HepG2 (cell line): ENCODE measurements around the gene ARFGEF2. TPM values are rescaled to one million over a fixed set of nuclear protein-coding genes. Genes with fewer than 3 reads are reported as not detected.

ENCODE experiments used
- ATAC-seq: fragments of 200-7000 bp; cut with Tn5 transposase; 3 replicates; pipeline ENCODE4 v1.9.1; 2020; ENCODE audit warnings: mild to moderate bottlenecking, moderate library complexity
- BruUV-seq: library from RNA; stranded (reverse); fragments of 400-500 nt; replicated peaks from 2 replicates; lab custom pipeline; 2021; lab: Mats Ljungman, UMichigan
- CTCF ChIA-PET: fragments of 300-600 bp; formaldehyde crosslinking; extraction: SDS; loops from one replicate; lab custom pipeline; 2021; ENCODE audit warnings: low total read pairs, inconsistent platforms, low intra/inter-chr PET ratio; lab: Yijun Ruan, JAX
- POLR2A ChIA-PET: fragments of 350-600 bp; sonication (Branson Sonifier 250); formaldehyde crosslinking; loops from one replicate; lab custom pipeline; 2020; ENCODE audit warnings: antibody characterized with exemption, inconsistent platforms; lab: Yijun Ruan, JAX
- DNase-seq: peaks from one replicate; pipeline ENCODE4 v3.0.0-alpha.2; 2015; ENCODE audit warnings: low spot score
- FAIRE-seq: peaks from 3 replicates; lab custom pipeline; 2011; peaks lifted over from hg19 to GRCh38; lab: Jason Lieb, UNC
- H2AFZ ChIP-seq: one replicate; pipeline ENCODE4 v1.6.1; 2011; ENCODE audit warnings: low read length, inconsistent platforms
- H3K27ac ChIP-seq: fragments of 300-600 bp; 3 replicates; pipeline ENCODE4 v1.8.0; 2011; ENCODE audit warnings: mixed run types, mild to moderate bottlenecking, mixed read lengths, low read length, inconsistent platforms; ENCODE audit not compliant: insufficient read depth; ENCODE audit errors: extremely low read length
- H3K27me3 ChIP-seq, 2 experiments: fragments of 200-600 bp in 1 of 2; 2 replicates in 1 of 2; 3 replicates in 1 of 2; pipeline versions ENCODE4 v1.6.0 to v1.8.0; 2011; ENCODE audit warnings: low read length in 2 of 2, mild to moderate bottlenecking in 2 of 2, moderate library complexity in 2 of 2, inconsistent platforms in 1 of 2; ENCODE audit not compliant: insufficient read depth in 2 of 2, control insufficient read depth in 1 of 2
- H3K36me3 ChIP-seq, 2 experiments: fragments of 200-600 bp in 1 of 2; replicated peaks in 1 of 2; 2 replicates in 1 of 2; 3 replicates in 1 of 2; pipeline versions ENCODE4 v1.5.1 to v1.8.0; 2011; ENCODE audit warnings: low read length in 2 of 2, inconsistent platforms in 1 of 2; ENCODE audit not compliant: insufficient read depth in 2 of 2, control insufficient read depth in 1 of 2
- H3K4me1 ChIP-seq: 2 replicates; pipeline ENCODE4 v1.5.1; 2012; ENCODE audit warnings: low read length, inconsistent platforms; ENCODE audit not compliant: insufficient read depth
- H3K4me2 ChIP-seq: 2 replicates; pipeline ENCODE4 v1.6.0; 2011; ENCODE audit warnings: low read depth, low read length, inconsistent platforms
- H3K4me3 ChIP-seq, 3 experiments: fragments of 200-600 bp in 1 of 3; sonication (generic), shearing (Covaris generic) in 1 of 3; replicated peaks in 1 of 3; 2 replicates each; pipeline ENCODE4 v1.5.1; 2011 to 2016; ENCODE audit warnings: low read length in 3 of 3, inconsistent platforms in 2 of 3, low read depth in 2 of 3, mild to moderate bottlenecking in 2 of 3, control low read depth in 1 of 3, mixed read lengths in 1 of 3; ENCODE audit not compliant: insufficient read depth in 1 of 3
- H3K79me2 ChIP-seq: one replicate; pipeline ENCODE4 v1.6.1; 2011; ENCODE audit warnings: low read length, inconsistent platforms; ENCODE audit not compliant: insufficient read depth
- H3K9ac ChIP-seq: 2 replicates; pipeline ENCODE4 v1.6.0; 2011; ENCODE audit warnings: mild to moderate bottlenecking, low read depth, low read length, inconsistent platforms; ENCODE audit not compliant: insufficient read depth
- H3K9me3 ChIP-seq: 2 replicates; pipeline ENCODE4 v1.5.1; 2012; ENCODE audit warnings: mild to moderate bottlenecking, low read length
- H4K20me1 ChIP-seq: 2 replicates; pipeline ENCODE4 v1.6.0; 2011; ENCODE audit warnings: inconsistent platforms, mild to moderate bottlenecking, low read length, moderate library complexity; ENCODE audit not compliant: insufficient read depth
- ARNTL ChIP-seq: sonication (generic); formaldehyde crosslinking; IDR thresholded peaks from 2 replicates; pipeline ENCODE4 v1.4.0; 2020; ENCODE audit warnings: mild to moderate bottlenecking, missing genetic modification reagents
- CBX1 ChIP-seq: IDR thresholded peaks from one replicate; pipeline ENCODE4 v1.6.1; 2016; ENCODE audit warnings: antibody characterized with exemption, low read depth
- HOXA3 ChIP-seq: sonication (generic); formaldehyde crosslinking; IDR thresholded peaks from 2 replicates; pipeline ENCODE4 v1.5.0; 2020; ENCODE audit warnings: missing genetic modification reagents
- MAF1 ChIP-seq: sonication (generic); formaldehyde crosslinking; IDR thresholded peaks from 2 replicates; pipeline ENCODE4 v1.5.0; 2020; ENCODE audit warnings: missing genetic modification reagents, borderline replicate concordance
- NFIC ChIP-seq: IDR thresholded peaks from 2 replicates; pipeline ENCODE4 v1.6.1; 2012; ENCODE audit warnings: mild to moderate bottlenecking, low read length, inconsistent platforms
- POGZ ChIP-seq: sonication (generic); formaldehyde crosslinking; IDR thresholded peaks from 2 replicates; pipeline ENCODE4 v1.4.0; 2020; ENCODE audit warnings: mild to moderate bottlenecking, missing genetic modification reagents
- RFXANK ChIP-seq: IDR thresholded peaks from 2 replicates; pipeline ENCODE4 v1.6.1; 2016
- SALL2 ChIP-seq: sonication (generic); formaldehyde crosslinking; IDR thresholded peaks from 2 replicates; pipeline ENCODE4 v1.8.1; 2023; ENCODE audit warnings: mild to moderate bottlenecking, missing genetic modification reagents, inconsistent platforms
- ZFX ChIP-seq: sonication (generic); formaldehyde crosslinking; IDR thresholded peaks from 2 replicates; pipeline ENCODE4 v1.4.0; 2020; ENCODE audit warnings: mild to moderate bottlenecking, low read depth, missing genetic modification reagents, moderate library complexity
- ZKSCAN8 ChIP-seq: IDR thresholded peaks from 2 replicates; pipeline ENCODE4 v1.6.1; 2016; ENCODE audit warnings: borderline replicate concordance, missing genetic modification reagents, missing compliant biosample characterization
- ZNF430 ChIP-seq: sonication (generic); formaldehyde crosslinking; IDR thresholded peaks from 2 replicates; pipeline ENCODE4 v1.9.0; 2021; ENCODE audit warnings: mild to moderate bottlenecking, missing genetic modification reagents
- ZNF432 ChIP-seq: sonication (generic); formaldehyde crosslinking; IDR thresholded peaks from 2 replicates; pipeline ENCODE4 v1.5.0; 2020; ENCODE audit warnings: missing genetic modification reagents, mild to moderate bottlenecking, borderline replicate concordance
- WGBS: methylation state at CpG from one replicate; pipeline ENCODE4 v1.1.6; 2017; ENCODE audit warnings: low lambda C conversion rate; 5-methylcytosine and 5-hydroxymethylcytosine counted together
- in situ Hi-C: cut with HindIII; loops from 2 replicates; pipeline ENCODE4 v1.10.0; 2017; ENCODE audit warnings: low pct_unique_long_range_greater_than_20kb; ENCODE audit not compliant: extremely low pct_ligation_motif_present
- intact Hi-C: fragments of 100-400 bp; cut with micrococcal nuclease; formaldehyde crosslinking; loops from one replicate; pipeline ENCODE4 v1.10.0; 2022; ENCODE audit not compliant: unreplicated experiment
- polyA plus RNA-seq, 8 experiments: library from polyadenylated mRNA; depleted of rRNA in 3 of 8; stranded (reverse) in 7 of 8; unstranded in 1 of 8; fragments of >200 nt; fragmentation: Illumina TruSeq in 4 of 8; extraction: Trizol in 4 of 8; gene quantifications; 2 replicates each; pipeline versions ENCODE4 v1.2.1 to v1.2.3, GENCODE V29; 2011 to 2016; ENCODE audit warnings: low read depth in 4 of 8, missing spikeins in 1 of 8, mixed read lengths in 1 of 8; ENCODE audit not compliant: insufficient read depth in 1 of 8
- total RNA-seq, 5 experiments: library from RNA; depleted of rRNA; stranded (reverse); fragments of >200 nt; fragmentation: Illumina TruSeq; extraction: Trizol; gene quantifications; 2 replicates each; pipeline ENCODE4 v1.2.3, GENCODE V29; 2016; ENCODE audit warnings: low read depth in 1 of 5
- TF ChIP-seq, protein P1 (sequence below): sonication (generic); formaldehyde crosslinking; IDR thresholded peaks from 2 replicates; pipeline ENCODE4 v1.8.0; 2022; ENCODE audit warnings: low read depth, missing genetic modification reagents

Gene ARFGEF2
- total and polyA plus RNA-seq, 2 of the 13 experiments (the other 11 are each of a cell fraction or from before 2014, with no cell fraction given): 44.0 to 60.8 TPM

DNA sequence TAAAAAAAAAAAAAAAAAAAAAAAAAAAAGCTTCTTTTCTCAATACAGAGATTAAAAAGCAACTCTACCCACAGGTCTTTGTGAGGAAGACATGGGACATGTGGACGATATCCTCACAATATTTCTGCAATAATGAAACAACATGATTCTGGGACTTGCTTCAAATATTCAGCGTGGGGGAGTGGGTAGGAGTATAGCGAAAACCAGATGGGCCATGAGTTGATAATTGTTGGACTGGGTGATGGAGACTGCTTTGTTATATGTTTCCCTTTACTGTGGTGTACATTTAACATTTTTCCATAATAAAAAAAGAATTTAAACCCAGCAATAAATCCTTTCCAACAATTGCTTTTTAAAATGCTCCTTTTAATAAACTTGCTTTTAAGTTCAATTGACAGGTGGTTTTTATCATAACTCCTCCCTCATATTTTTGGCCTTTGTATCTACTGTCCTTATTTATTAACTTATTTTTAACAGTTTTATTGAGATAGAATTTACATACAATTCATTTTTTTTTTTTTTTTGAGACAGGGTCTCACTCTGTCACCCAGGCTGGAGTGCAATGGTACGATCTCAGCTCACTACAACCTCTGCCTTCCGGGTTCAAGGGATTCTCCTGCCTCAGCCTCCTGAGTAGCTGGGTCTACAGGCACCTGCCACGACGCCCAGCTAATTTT is 40.4 kb upstream of the ARFGEF2 start:
- BruUV-seq: no TSS peak
- in situ Hi-C loops (no loop called here), intact Hi-C loops (no loop called here)
- TF ChIP-seq ARNTL (no peak), ZNF430 (no peak), POGZ (CRISPR knock-in tag) (no peak), ZFX (CRISPR knock-in tag) (no peak), NFIC (no peak), MAF1 (no peak), CBX1 (no peak), ZNF432 (CRISPR knock-in tag) (no peak), SALL2 (no peak), ZKSCAN8 (CRISPR knock-in tag) (no peak), HOXA3 (CRISPR knock-in tag) (no peak), RFXANK (no peak)
- TF ChIP-seq, protein P1, sequence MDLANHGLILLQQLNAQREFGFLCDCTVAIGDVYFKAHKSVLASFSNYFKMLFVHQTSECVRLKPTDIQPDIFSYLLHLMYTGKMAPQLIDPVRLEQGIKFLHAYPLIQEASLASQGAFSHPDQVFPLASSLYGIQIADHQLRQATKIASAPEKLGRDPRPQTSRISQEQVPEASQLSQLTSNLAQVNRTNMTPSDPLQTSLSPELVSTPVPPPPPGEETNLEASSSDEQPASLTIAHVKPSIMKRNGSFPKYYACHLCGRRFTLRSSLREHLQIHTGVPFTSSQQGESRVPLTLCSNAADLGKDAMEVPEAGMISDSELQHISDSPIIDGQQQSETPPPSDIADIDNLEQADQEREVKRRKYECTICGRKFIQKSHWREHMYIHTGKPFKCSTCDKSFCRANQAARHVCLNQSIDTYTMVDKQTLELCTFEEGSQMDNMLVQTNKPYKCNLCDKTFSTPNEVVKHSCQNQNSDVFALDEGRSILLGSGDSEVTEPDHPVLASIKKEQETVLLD (CRISPR knock-in tag): no peak
- H3K79me2 ChIP-seq: no peaks in the 10 kb centered on the region
- ATAC-seq (no peak), FAIRE-seq (no peak), DNase-seq (no peak)
- H3K4me2 ChIP-seq: no peak overlapping the region
- no peaks in the 10 kb centered on the region for H3K9me3 ChIP-seq
- H3K27ac ChIP-seq: no peak overlapping the region
- no peaks in the 10 kb centered on the region for H4K20me1 ChIP-seq
- H2AFZ ChIP-seq: no peak overlapping the region
- 16% methylated on average over 7 of the region's 7 CpGs for WGBS
- no peak overlapping the region for H3K9ac ChIP-seq
- H3K27me3 ChIP-seq: no peaks in the 10 kb centered on the region
- no peak overlapping the region for H3K4me3 ChIP-seq
- ChIA-PET CTCF (no interaction called here), POLR2A (no interaction called here)
- no peaks in the 10 kb centered on the region for H3K36me3 ChIP-seq
- no peaks in the 10 kb centered on the region for H3K4me1 ChIP-seq
